ENCODE measurements around the gene SAMD4A. TPM values are rescaled to one million over a fixed set of nuclear protein-coding genes. Genes with fewer than 3 reads are reported as not detected.

SAMD4A gene
- total RNA-seq, 1 experiment from 2014 or later = 26.5 TPM

- POLR2A ChIA-PET (ENCODE audit: low non-redundant PET) = no interaction called here
- peak overlapping the region; percentile 37 for H3K27ac ChIP-seq (ENCODE audit: low read depth, low read length, poor library complexity, severe bottlenecking)
- no TSS peak for BruUV-seq (replicated peaks)
- intact Hi-C loops (cut with micrococcal nuclease; ENCODE audit: unreplicated experiment) = no loop called here
- CTCF ChIA-PET = no interaction called here
- TF ChIP-seq EZH2 (IDR thresholded peaks at IDR 0.05; ENCODE audit: borderline replicate concordance, low read depth, low read length, poor library complexity, severe bottlenecking) = no peak
- no peak for TF ChIP-seq CTCF (conservative IDR thresholded peaks at IDR 0.05; ENCODE audit: low read depth, low read length)
- no peaks in the 10 kb centered on the region for H3K36me3 ChIP-seq (ENCODE audit: insufficient read depth, low read length, poor library complexity, severe bottlenecking)
- no peaks in the 10 kb centered on the region for H3K27me3 ChIP-seq (replicated peaks; ENCODE audit: insufficient read depth, low read depth, low read length, poor library complexity)
- H3K4me3 ChIP-seq (ENCODE audit: low read depth, low read length, poor library complexity, severe bottlenecking) = no peak overlapping the region
- no peaks in the 10 kb centered on the region for H3K9me3 ChIP-seq (ENCODE audit: low read depth, low read length, poor library complexity, severe bottlenecking)
- peaks cover 46% of the 10 kb centered on the region for H3K4me1 ChIP-seq (ENCODE audit: insufficient read depth, low read length, poor library complexity, severe bottlenecking)
- DNase-seq (ENCODE audit: low spot score) = no peak
Measured at GRCh38 chr14:54724676-54725325, 157.9 kb downstream of the SAMD4A start.

GRCh38 chr14:54725998-54726397 is 159.1 kb downstream of the SAMD4A start:
- no peak for DNase-seq (ENCODE audit: low spot score)
- no peaks in the 10 kb centered on the region for H3K36me3 ChIP-seq (ENCODE audit: insufficient read depth, low read length, poor library complexity, severe bottlenecking)
- H3K4me1 ChIP-seq (ENCODE audit: insufficient read depth, low read length, poor library complexity, severe bottlenecking) = peaks cover 49% of the 10 kb centered on the region
- no peaks in the 10 kb centered on the region for H3K27me3 ChIP-seq (replicated peaks; ENCODE audit: insufficient read depth, low read depth, low read length, poor library complexity)
- no peak overlapping the region for H3K27ac ChIP-seq (ENCODE audit: low read depth, low read length, poor library complexity, severe bottlenecking)
- H3K9me3 ChIP-seq (ENCODE audit: low read depth, low read length, poor library complexity, severe bottlenecking) = no peaks in the 10 kb centered on the region
- TF ChIP-seq EZH2 (IDR thresholded peaks at IDR 0.05; ENCODE audit: borderline replicate concordance, low read depth, low read length, poor library complexity, severe bottlenecking) = no peak
- TF ChIP-seq CTCF (conservative IDR thresholded peaks at IDR 0.05; ENCODE audit: low read depth, low read length) = no peak
- BruUV-seq (replicated peaks) = no TSS peak
- H3K4me3 ChIP-seq (ENCODE audit: low read depth, low read length, poor library complexity, severe bottlenecking) = no peak overlapping the region
- intact Hi-C loops (cut with micrococcal nuclease; ENCODE audit: unreplicated experiment) = no loop called here
- ChIA-PET CTCF (no interaction called here), POLR2A (ENCODE audit: low non-redundant PET) (no interaction called here)

GRCh38 chr14:54727929-54728328 is 161.0 kb downstream of the SAMD4A start:
- Histone ChIP-seq H3K36me3 (ENCODE audit: insufficient read depth, low read length, poor library complexity, severe bottlenecking) (no peaks in the 10 kb centered on the region), H3K27ac (ENCODE audit: low read depth, low read length, poor library complexity, severe bottlenecking) (peak overlapping the region; percentile 28), H3K9me3 (ENCODE audit: low read depth, low read length, poor library complexity, severe bottlenecking) (no peaks in the 10 kb centered on the region), H3K4me3 (ENCODE audit: low read depth, low read length, poor library complexity, severe bottlenecking) (peak overlapping the region; percentile 24), H3K27me3 (replicated peaks; ENCODE audit: insufficient read depth, low read depth, low read length, poor library complexity) (no peaks in the 10 kb centered on the region), H3K4me1 (ENCODE audit: insufficient read depth, low read length, poor library complexity, severe bottlenecking) (peaks cover 38% of the 10 kb centered on the region)
- intact Hi-C loops (cut with micrococcal nuclease; ENCODE audit: unreplicated experiment) = no loop called here
- BruUV-seq (replicated peaks) = no TSS peak
- TF ChIP-seq CTCF (conservative IDR thresholded peaks at IDR 0.05; ENCODE audit: low read depth, low read length) (no peak), EZH2 (IDR thresholded peaks at IDR 0.05; ENCODE audit: borderline replicate concordance, low read depth, low read length, poor library complexity, severe bottlenecking) (no peak)
- ChIA-PET POLR2A (ENCODE audit: low non-redundant PET) (no interaction called here), CTCF (interaction anchor here (0.9 to 1.7 kb wide), 3 partner anchors 45 to 164 kb away, joined by 3 to 6 read pairs (median 4); no protein-coding TSS in a partner anchor)
- DNase-seq (ENCODE audit: low spot score) = peak; percentile 72
